Left ventricle myocardium superior (tissue), 1 donor: ENCODE data around the gene DHRS7C. TPM values are rescaled to one million over a fixed set of nuclear protein-coding genes. Genes with fewer than 3 reads are reported as not detected.
"Not testable (repeated sequence)": the region's sequence is repeated elsewhere in the genome, so short reads cannot be mapped to it uniquely, and the experiment has no call there.

ENCODE experiments used
- ATAC-seq: fragments of 200-7000 bp; cut with Tn5 transposase; one replicate; pipeline ENCODE4 v1.9.1; 2020; ENCODE audit warnings: mild to moderate bottlenecking, moderate library complexity
- DNase-seq: peaks from one replicate; pipeline ENCODE4 v3.0.0-alpha.2; 2020
- intact Hi-C: fragments of 100-400 bp; cut with micrococcal nuclease; formaldehyde crosslinking; loops from one replicate; pipeline ENCODE4 v1.11.0; 2022
- total RNA-seq: library from RNA; stranded (reverse); fragmentation: NEBNext Ultra II Directional; extraction: Animal tissue kit (Norgen Biotek cat#: 25700); gene quantifications from one replicate; pipeline ENCODE4 v1.2.1, GENCODE V29; 2021
- donor health status: DM: no; HTN: yes; CAD: no; lungs with severe emphysema.

Gene DHRS7C
- total RNA-seq, 1 donor from 2014 or later: 166 TPM

DNA sequence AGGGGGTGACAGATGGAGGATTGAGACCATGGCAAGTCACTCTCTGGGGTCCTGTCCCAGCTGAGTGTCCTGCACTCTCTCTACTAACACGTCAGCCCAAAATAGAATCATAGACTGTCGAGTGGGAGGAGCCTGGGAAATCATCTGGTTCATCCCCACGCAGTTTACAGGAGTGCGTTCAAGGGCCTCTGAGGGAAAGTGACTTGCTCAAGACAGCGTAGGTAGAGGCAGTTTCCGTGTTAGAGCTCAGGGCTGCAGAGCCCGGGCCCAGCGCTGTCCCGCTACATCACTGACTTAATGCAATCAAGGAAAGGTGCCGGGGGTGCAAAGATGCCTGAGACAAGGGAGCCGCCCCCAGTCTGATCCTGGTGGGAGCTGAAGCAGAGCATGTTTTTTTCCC lies 20.1 kb upstream of the DHRS7C start:
- DNase-seq (no peak), ATAC-seq (peak; percentile 88)
- intact Hi-C loops: no loop called here

DNA sequence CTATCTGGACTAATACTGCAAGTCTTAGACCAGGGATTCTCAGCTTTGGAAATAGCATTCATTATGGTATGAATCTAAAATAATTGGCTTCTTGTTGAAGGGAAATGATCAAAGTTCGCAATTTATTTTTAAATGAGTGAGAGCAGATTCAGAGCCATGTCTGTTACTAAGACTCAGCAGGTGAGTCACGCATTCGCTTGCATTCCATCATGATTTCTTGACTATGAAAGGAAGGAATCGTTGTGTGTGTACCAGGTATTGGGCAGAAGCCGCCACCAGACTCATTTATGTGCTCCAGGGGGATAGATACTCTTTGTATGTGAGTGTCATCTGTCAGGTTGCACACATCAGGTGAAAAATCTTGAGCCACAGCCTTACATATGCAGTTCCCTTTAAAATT lies 19.7 kb upstream of the DHRS7C start:
- ATAC-seq: no peak
- no peak for DNase-seq
- intact Hi-C loops: no loop called here

DNA sequence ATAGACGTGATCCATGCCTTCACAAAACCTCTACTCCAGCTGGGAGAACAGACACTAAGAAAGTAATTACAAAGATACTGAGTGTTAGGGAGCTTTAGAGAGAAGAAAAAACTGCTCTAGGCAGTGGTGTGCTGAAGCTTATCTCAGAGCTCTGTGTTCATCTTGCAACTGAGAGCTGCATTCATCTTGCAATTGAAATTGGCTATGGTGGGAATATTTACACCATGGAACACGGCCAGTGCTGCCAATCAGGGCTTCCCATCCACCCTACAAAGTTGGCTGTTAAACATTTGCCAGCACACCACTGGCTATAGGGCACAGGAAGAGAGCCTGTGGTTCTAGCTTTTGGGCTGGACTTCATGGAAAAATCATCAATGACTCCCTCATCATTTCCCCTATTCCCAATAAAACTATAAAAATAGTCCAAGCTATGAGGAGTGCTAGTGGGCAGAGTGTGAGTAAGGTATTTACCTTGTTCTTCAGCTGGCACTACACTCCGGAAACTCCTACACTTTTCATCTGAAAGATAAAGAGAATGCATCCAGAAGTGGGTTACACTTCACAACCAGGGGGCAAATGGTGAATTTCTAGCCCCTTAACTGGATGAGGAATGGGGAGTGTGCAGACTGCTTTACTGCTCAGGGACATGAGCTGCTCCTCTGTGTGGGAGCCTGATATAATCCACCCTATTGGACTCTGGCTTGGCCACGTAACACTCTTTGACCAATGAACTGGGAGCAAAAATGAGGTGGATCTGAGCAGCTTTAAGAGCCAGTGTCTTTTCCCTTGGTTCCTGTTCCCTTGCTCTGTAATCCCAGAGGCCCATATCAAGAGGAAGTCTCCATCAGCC lies 18.9 kb upstream of the DHRS7C start:
- intact Hi-C loops: no loop called here
- ATAC-seq: peak; percentile 72
- no peak for DNase-seq

- intact Hi-C loops: no loop called here
- ATAC-seq: no peak
- no peak for DNase-seq
Observed at GRCh38 chr17:9809409-9809808, 18.0 kb upstream of the DHRS7C start.

GRCh38 chr17:9806699-9807098 lies 15.3 kb upstream of the DHRS7C start:
- intact Hi-C loops: no loop called here
- DNase-seq (no peak), ATAC-seq (no peak)

DNA sequence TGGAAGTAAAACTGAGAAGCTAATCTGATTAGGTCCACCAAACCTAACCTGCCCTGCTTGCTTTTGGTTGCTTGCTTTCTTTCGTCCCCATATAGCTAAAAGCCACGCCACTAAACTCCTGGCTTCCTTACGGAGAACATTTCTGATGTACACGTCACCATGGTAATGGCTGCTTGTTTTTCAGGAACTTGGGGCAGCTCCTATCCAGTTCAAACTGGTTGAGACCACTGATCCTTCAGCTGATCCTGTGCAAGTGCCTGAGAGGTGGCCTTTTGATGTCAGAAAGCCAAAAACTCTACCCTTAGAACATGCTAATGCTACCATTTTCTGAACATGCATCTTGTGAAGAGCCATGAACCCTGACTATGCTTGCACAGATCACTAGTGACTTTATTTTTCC lies 14.4 kb upstream of the DHRS7C start:
- ATAC-seq: no peak
- no peak for DNase-seq
- intact Hi-C loops: no loop called here

- intact Hi-C loops: no loop called here
- no peak for DNase-seq
- no peak for ATAC-seq
Observed at GRCh38 chr17:9802697-9803096, 11.3 kb upstream of the DHRS7C start.

- DNase-seq (peak; percentile 51), ATAC-seq (peak; percentile 81)
- intact Hi-C loops: no loop called here
Observed at GRCh38 chr17:9802294-9802693, 10.9 kb upstream of the DHRS7C start.

GRCh38 chr17:9801505-9801904 lies 10.1 kb upstream of the DHRS7C start:
- DNase-seq: no peak
- ATAC-seq: peak; percentile 75
- intact Hi-C loops: no loop called here

DNA sequence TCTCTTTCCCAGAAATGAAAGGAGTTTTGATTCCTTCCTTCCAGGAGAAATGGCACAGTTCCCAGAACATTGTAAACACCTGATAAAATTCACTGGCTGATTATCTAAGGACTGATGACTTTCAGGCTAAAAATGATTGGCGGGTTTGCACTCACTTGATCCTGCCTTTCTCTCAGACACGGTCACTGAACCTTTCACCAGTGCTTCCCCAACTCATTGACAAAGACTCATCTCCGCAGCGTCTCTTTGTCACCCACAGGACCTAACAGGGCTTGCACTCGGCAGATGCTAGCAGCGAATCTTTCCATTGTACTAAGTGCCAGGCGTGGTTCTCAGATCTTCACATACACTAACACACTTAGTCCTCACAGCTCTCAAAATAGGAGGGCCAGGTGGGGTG lies 7.3 kb upstream of the DHRS7C start:
- DNase-seq: no peak
- intact Hi-C loops: no loop called here
- ATAC-seq: no peak

- intact Hi-C loops: no loop called here
- DNase-seq: no peak
- ATAC-seq: no peak
Observed at GRCh38 chr17:9798008-9798407, 6.6 kb upstream of the DHRS7C start.

GRCh38 chr17:9792181-9792840 lies 919 bp upstream of the DHRS7C start:
- ATAC-seq (no peak), DNase-seq (no peak)
- intact Hi-C loops: no loop called here

DNA sequence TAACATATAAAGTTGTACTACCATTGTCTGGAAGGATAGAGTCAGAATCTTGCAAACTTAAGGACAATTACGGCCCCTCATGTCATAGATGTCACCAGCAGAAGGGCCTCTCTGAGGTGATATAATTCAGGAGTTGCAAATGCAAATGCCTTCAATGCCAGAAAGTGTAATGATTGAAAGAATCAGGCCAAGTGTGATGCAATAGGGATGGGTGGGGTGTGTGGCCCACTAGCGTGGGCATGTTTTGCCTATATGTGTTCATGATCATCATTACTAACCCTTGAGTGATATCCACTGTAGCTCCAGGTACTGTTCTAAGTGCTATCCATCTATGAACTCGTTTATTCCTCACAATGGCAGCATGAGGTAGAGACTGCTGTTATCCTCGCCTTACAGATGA lies 1.1 kb downstream of the DHRS7C start:
- ATAC-seq: no peak
- intact Hi-C loops: no loop called here
- no peak for DNase-seq

DNA sequence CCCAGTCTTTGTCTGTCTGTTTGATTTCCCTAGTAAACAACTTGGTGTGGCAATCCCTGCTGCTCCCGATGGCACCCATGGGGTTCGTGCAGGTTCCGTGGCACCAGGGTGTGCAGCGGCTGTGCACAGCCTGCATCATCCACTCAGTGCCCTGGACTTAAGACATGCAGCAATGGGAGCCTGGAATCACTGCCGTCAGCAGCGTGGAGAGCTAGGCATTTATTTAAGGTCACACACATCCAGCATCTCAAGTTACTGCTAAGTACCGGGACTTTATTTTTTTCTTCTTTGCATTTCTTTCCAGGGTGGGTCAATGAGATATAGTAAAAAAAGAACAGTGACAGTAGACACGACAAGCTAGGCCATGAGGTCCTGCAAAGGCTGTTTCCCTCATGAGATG lies 2.8 kb downstream of the DHRS7C start:
- intact Hi-C loops: no loop called here
- ATAC-seq (no peak), DNase-seq (no peak)

DNA sequence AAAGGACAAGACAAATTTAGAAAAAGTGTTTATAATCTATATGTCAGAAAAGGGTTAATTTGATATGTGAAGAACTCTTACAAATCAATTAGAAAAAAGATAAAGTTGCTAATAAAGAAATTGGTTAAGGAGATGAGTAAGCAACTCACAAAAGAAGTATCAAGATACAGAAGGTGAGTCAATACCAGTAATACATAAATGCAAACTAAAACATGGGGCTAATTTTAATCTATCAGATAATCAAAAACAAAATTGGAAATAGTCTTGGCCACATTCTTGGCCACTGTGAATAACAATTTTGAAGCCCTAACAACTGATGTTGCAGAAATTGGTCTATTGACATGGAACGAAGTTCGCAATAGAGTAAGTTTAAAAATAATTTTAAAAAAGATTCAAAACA lies 6.8 kb downstream of the DHRS7C start:
- intact Hi-C loops: no loop called here
- no peak for ATAC-seq
- no peak for DNase-seq

DNA sequence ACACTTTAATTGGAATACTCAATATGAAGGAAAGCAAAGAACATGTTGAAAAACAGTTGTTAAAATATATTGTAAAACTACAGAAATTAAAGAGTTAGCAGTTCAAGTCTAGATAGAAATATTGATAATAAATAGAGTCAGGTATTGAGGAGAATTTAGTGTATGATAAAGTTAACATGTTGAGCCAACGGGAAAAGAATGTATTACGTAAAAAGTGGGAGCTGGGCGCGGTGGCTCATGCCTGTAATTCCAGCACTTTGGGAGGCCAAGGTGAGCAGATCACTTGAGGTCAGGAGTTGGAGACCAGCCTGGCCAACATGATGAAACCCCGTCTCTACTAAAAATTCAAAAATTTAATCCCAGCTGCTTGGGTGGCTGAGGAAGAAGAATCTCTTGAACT lies 7.9 kb downstream of the DHRS7C start:
- DNase-seq, ATAC-seq, intact Hi-C loops: not testable (repeated sequence)

- ATAC-seq (no peak), DNase-seq (no peak)
- intact Hi-C loops: no loop called here
Observed at GRCh38 chr17:9783050-9783449, 8.3 kb downstream of the DHRS7C start.

- intact Hi-C loops: no loop called here
- ATAC-seq (no peak), DNase-seq (no peak)
Observed at GRCh38 chr17:9780552-9780951, 10.8 kb downstream of the DHRS7C start.

- no peak for ATAC-seq
- intact Hi-C loops: no loop called here
- DNase-seq: no peak
Observed at GRCh38 chr17:9776911-9777310, 14.5 kb downstream of the DHRS7C start.

GRCh38 chr17:9772658-9773057 lies 18.7 kb downstream of the DHRS7C start:
- no peak for DNase-seq
- no peak for ATAC-seq
- intact Hi-C loops: no loop called here

- no peak for ATAC-seq
- no peak for DNase-seq
- intact Hi-C loops: no loop called here
Observed at GRCh38 chr17:9771465-9771864, 19.9 kb downstream of the DHRS7C start.
